GM23338 (cell line): ENCODE measurements around the gene CSRNP3. TPM values are rescaled to one million over a fixed set of nuclear protein-coding genes. Genes with fewer than 3 reads are reported as not detected.

Experiments
- ATAC-seq: fragments of 200-7000 bp; cut with Tn5 transposase; 3 replicates; pipeline ENCODE4 v1.9.1; 2020
- DNase-seq: peaks from one replicate; pipeline ENCODE4 v3.0.0-alpha.2; 2015; ENCODE audit warnings: low spot score
- H2AFZ ChIP-seq: fragments of 200-600 bp; sonication (generic); 2 replicates; pipeline ENCODE4 v1.8.0; 2016; ENCODE audit warnings: antibody characterized with exemption, mild to moderate bottlenecking, moderate library complexity
- H3F3A ChIP-seq: fragments of 200-600 bp; sonication (generic); replicated peaks from 2 replicates; pipeline ENCODE4 v1.8.0; 2017; ENCODE audit warnings: antibody characterized with exemption, mixed run types, low read depth
- H3K27ac ChIP-seq: fragments of 200-600 bp; sonication (generic); 2 replicates; pipeline ENCODE4 v1.6.1; 2016; ENCODE audit warnings: low read depth
- H3K27me3 ChIP-seq: fragments of 200-600 bp; sonication (generic); 2 replicates; pipeline ENCODE4 v1.8.0; 2016; ENCODE audit warnings: mild to moderate bottlenecking, mixed run types, moderate library complexity; ENCODE audit not compliant: insufficient read depth
- H3K36me3 ChIP-seq: fragments of 200-600 bp; sonication (generic); 2 replicates; pipeline ENCODE4 v1.8.0; 2016; ENCODE audit warnings: mild to moderate bottlenecking; ENCODE audit not compliant: insufficient read depth
- H3K4me1 ChIP-seq: fragments of 200-600 bp; sonication (generic); 2 replicates; pipeline ENCODE4 v1.8.0; 2016; ENCODE audit warnings: mild to moderate bottlenecking, moderate library complexity; ENCODE audit not compliant: insufficient read depth
- H3K4me2 ChIP-seq: fragments of 200-600 bp; sonication (generic); 2 replicates; pipeline ENCODE4 v1.7.1; 2017; ENCODE audit warnings: mixed run types
- H3K4me3 ChIP-seq: fragments of 200-600 bp; sonication (generic); 2 replicates; pipeline ENCODE4 v1.6.1; 2016; ENCODE audit warnings: mixed run types
- H3K79me2 ChIP-seq: fragments of 200-600 bp; sonication (generic); replicated peaks from 2 replicates; pipeline ENCODE4 v1.8.0; 2017; ENCODE audit warnings: mild to moderate bottlenecking; ENCODE audit not compliant: insufficient read depth
- H3K9me2 ChIP-seq: fragments of 200-600 bp; sonication (generic); 2 replicates; pipeline ENCODE4 v1.8.0; 2017; ENCODE audit not compliant: insufficient read depth
- H4K20me1 ChIP-seq: fragments of 200-600 bp; sonication (generic); replicated peaks from 2 replicates; pipeline ENCODE4 v1.8.0; 2017; ENCODE audit warnings: mild to moderate bottlenecking; ENCODE audit not compliant: insufficient read depth
- H3K27ac Mint-ChIP-seq: 2 replicates; pipeline ENCODE4 v1.8.0; 2020; ENCODE audit warnings: inconsistent platforms, mild to moderate bottlenecking, moderate library complexity, mixed read lengths
- H3K27me3 Mint-ChIP-seq: 3 replicates; pipeline ENCODE4 v1.8.0; 2022; ENCODE audit warnings: low read depth, mild to moderate bottlenecking, moderate library complexity, mixed read lengths, inconsistent platforms; ENCODE audit not compliant: insufficient read depth, poor library complexity
- H3K36me3 Mint-ChIP-seq: 3 replicates; pipeline ENCODE4 v1.8.0; 2021; ENCODE audit warnings: low read depth, mild to moderate bottlenecking, inconsistent platforms, moderate library complexity, mixed read lengths
- H3K4me1 Mint-ChIP-seq: 3 replicates; pipeline ENCODE4 v1.8.0; 2020; ENCODE audit warnings: mild to moderate bottlenecking, inconsistent platforms, mixed read lengths
- H3K4me3 Mint-ChIP-seq: 3 replicates; pipeline ENCODE4 v1.8.0; 2021; ENCODE audit warnings: moderate library complexity, mild to moderate bottlenecking, inconsistent platforms, mixed read lengths
- H3K9me3 Mint-ChIP-seq: 3 replicates; pipeline ENCODE4 v1.8.0; 2020; ENCODE audit warnings: moderate library complexity, mild to moderate bottlenecking, inconsistent platforms, mixed read lengths
- CREB1 ChIP-seq: fragments of 250-450 bp; sonication (Bioruptor Pico); IDR thresholded peaks from 2 replicates; pipeline ENCODE4 v1.5.0; 2020; ENCODE audit warnings: low read depth, mild to moderate bottlenecking, moderate library complexity
- CTCF ChIP-seq, 2 experiments: fragments of 200-600 bp in 1 of 2; sonication (generic) in 1 of 2; conservative IDR thresholded peaks; 2 replicates each; pipeline versions ENCODE4 v1.5.1 to v1.6.1; 2016 to 2017; ENCODE audit warnings: antibody characterized with exemption in 2 of 2, low read depth in 2 of 2, mild to moderate bottlenecking in 2 of 2, moderate library complexity in 1 of 2
- EZH2 ChIP-seq: fragments of 200-600 bp; sonication (generic); IDR thresholded peaks from one replicate; pipeline ENCODE4 v1.8.0; 2017; ENCODE audit warnings: antibody characterized with exemption, mild to moderate bottlenecking, low read depth; ENCODE audit not compliant: unreplicated experiment
- EZH2phosphoT487 ChIP-seq: fragments of 200-600 bp; sonication (generic); IDR thresholded peaks from one replicate; pipeline ENCODE4 v1.8.1; 2018; ENCODE audit warnings: antibody characterized with exemption; ENCODE audit not compliant: unreplicated experiment
- JUNB ChIP-seq: IDR thresholded peaks from one replicate; pipeline ENCODE4 v1.6.1; 2016; ENCODE audit warnings: antibody characterized with exemption; ENCODE audit not compliant: unreplicated experiment
- NANOG ChIP-seq: IDR thresholded peaks from 2 replicates; pipeline ENCODE4 v1.6.1; 2016; ENCODE audit warnings: antibody characterized with exemption, borderline replicate concordance
- POLR2AphosphoS5 ChIP-seq: IDR thresholded peaks from 2 replicates; pipeline ENCODE4 v1.6.1; 2016; ENCODE audit warnings: antibody characterized with exemption, low read depth
- STAT1 ChIP-seq: IDR thresholded peaks from one replicate; pipeline ENCODE4 v1.6.1; 2016; ENCODE audit warnings: antibody characterized with exemption; ENCODE audit not compliant: unreplicated experiment
- ZNF114 ChIP-seq: fragments of 250-450 bp; sonication (Bioruptor Pico); IDR thresholded peaks from 2 replicates; pipeline ENCODE4 v1.5.0; 2020; ENCODE audit warnings: mild to moderate bottlenecking, moderate library complexity
- ZNF331 ChIP-seq: fragments of 250-450 bp; sonication (Bioruptor Pico); IDR thresholded peaks from 2 replicates; pipeline ENCODE4 v1.5.0; 2020; ENCODE audit warnings: low read depth, mild to moderate bottlenecking, moderate library complexity
- ZNF462 ChIP-seq: fragments of 250-450 bp; sonication (Bioruptor Pico); IDR thresholded peaks from 2 replicates; pipeline ENCODE4 v1.5.0; 2020; ENCODE audit warnings: mild to moderate bottlenecking, moderate library complexity
- polyA plus RNA-seq: library from polyadenylated mRNA; unstranded; fragments of >200 nt; fragmentation: Nextera tagmentation; extraction: Ambion mirVana; gene quantifications from 2 replicates; pipeline ENCODE4 v1.2.1, GENCODE V29; 2016
- total RNA-seq: library from RNA; depleted of rRNA; stranded (reverse); fragments of >200 nt; shearing (Covaris generic); gene quantifications from 2 replicates; pipeline ENCODE4 v1.2.3, GENCODE V29; 2014
- TF ChIP-seq, protein P1 (sequence below): IDR thresholded peaks from 2 replicates; pipeline ENCODE4 v1.6.1; 2016; ENCODE audit warnings: antibody characterized with exemption
- TF ChIP-seq, protein P2 (sequence below): IDR thresholded peaks from one replicate; pipeline ENCODE4 v1.6.1; 2018; ENCODE audit warnings: antibody characterized with exemption; ENCODE audit not compliant: unreplicated experiment

Gene CSRNP3
- total and polyA plus RNA-seq, 2 experiments from 2014 or later = 3.8 to 6.8 TPM

DNA sequence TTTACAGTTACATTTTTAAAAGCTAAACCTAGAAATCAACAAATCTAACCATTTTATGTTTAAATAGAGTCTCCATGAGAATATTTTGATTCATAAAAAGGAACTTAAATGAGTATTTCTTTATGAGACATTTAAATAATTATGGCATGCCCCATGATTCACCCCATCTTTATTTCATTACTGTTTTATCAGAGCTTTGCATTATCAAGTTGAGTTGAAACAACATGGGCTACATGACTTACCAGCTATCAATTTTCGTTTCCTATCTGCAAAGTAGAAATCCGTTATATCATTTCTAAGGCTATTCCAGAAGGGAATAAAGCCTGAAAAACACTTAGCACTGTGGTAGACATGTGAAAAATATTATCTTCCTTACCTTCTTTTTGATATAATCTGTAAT, 163.1 kb downstream of the CSRNP3 start:
- Mint-ChIP-seq H3K9me3 (no peaks in the 10 kb centered on the region), H3K4me3 (no peak overlapping the region), H3K27ac (no peak overlapping the region), H3K4me1 (peaks cover 51% of the 10 kb centered on the region), H3K27me3 (peaks cover 5% of the 10 kb centered on the region), H3K36me3 (no peaks in the 10 kb centered on the region)
- Histone ChIP-seq H4K20me1 (no peaks in the 10 kb centered on the region), H3K4me2 (no peak overlapping the region), H3K27ac (no peak overlapping the region; the same call in 1 of the 2 replicates), H3K36me3 (no peaks in the 10 kb centered on the region), H3K27me3 (no peaks in the 10 kb centered on the region), H3K9me2 (no peaks in the 10 kb centered on the region), H3K4me3 (no peak overlapping the region), H3K79me2 (no peaks in the 10 kb centered on the region), H3K4me1 (peaks cover 44% of the 10 kb centered on the region), H3F3A (no peaks in the 10 kb centered on the region), H2AFZ (no peak overlapping the region)
- DNase-seq (no peak), ATAC-seq (no peak)
- TF ChIP-seq NANOG = no peak
- no peak for TF ChIP-seq EZH2
- no peak for TF ChIP-seq POLR2AphosphoS5
- TF ChIP-seq ZNF462 (CRISPR knock-in tag) = no peak
- TF ChIP-seq, protein P1, sequence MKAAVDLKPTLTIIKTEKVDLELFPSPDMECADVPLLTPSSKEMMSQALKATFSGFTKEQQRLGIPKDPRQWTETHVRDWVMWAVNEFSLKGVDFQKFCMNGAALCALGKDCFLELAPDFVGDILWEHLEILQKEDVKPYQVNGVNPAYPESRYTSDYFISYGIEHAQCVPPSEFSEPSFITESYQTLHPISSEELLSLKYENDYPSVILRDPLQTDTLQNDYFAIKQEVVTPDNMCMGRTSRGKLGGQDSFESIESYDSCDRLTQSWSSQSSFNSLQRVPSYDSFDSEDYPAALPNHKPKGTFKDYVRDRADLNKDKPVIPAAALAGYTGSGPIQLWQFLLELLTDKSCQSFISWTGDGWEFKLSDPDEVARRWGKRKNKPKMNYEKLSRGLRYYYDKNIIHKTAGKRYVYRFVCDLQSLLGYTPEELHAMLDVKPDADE = no peak
- TF ChIP-seq CREB1 (CRISPR knock-in tag) = no peak
- TF ChIP-seq, protein P2, sequence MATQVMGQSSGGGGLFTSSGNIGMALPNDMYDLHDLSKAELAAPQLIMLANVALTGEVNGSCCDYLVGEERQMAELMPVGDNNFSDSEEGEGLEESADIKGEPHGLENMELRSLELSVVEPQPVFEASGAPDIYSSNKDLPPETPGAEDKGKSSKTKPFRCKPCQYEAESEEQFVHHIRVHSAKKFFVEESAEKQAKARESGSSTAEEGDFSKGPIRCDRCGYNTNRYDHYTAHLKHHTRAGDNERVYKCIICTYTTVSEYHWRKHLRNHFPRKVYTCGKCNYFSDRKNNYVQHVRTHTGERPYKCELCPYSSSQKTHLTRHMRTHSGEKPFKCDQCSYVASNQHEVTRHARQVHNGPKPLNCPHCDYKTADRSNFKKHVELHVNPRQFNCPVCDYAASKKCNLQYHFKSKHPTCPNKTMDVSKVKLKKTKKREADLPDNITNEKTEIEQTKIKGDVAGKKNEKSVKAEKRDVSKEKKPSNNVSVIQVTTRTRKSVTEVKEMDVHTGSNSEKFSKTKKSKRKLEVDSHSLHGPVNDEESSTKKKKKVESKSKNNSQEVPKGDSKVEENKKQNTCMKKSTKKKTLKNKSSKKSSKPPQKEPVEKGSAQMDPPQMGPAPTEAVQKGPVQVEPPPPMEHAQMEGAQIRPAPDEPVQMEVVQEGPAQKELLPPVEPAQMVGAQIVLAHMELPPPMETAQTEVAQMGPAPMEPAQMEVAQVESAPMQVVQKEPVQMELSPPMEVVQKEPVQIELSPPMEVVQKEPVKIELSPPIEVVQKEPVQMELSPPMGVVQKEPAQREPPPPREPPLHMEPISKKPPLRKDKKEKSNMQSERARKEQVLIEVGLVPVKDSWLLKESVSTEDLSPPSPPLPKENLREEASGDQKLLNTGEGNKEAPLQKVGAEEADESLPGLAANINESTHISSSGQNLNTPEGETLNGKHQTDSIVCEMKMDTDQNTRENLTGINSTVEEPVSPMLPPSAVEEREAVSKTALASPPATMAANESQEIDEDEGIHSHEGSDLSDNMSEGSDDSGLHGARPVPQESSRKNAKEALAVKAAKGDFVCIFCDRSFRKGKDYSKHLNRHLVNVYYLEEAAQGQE = no peak
- no peak for TF ChIP-seq EZH2phosphoT487
- no peak for TF ChIP-seq ZNF114 (CRISPR knock-in tag)
- TF ChIP-seq JUNB = no peak
- TF ChIP-seq CTCF (conservative IDR thresholded peaks at IDR 0.05; ENCODE audit: low read depth in 2 of 2) = no peak
- no peak for TF ChIP-seq ZNF331 (CRISPR knock-in tag)
- TF ChIP-seq STAT1 = no peak
